OCI-LY3 (cell line): Measurements from ENCODE around the gene SCYL2.
A peak's percentile ranks its signal among the peaks of the same experiment; 100 is the strongest.

ENCODE experiments used
- H2AFZ ChIP-seq: fragments of 200-600, 300-600 bp; shearing (Covaris generic); 2 replicates; pipeline ENCODE4 v1.6.0; 2014; ENCODE audit warnings: antibody characterized with exemption, low read depth, low read length
- H3K27ac ChIP-seq: fragments of 200-600, 300-600 bp; sonication (generic); 2 replicates; pipeline ENCODE4 v1.5.1; 2014; ENCODE audit warnings: mild to moderate bottlenecking, low read length, moderate library complexity, mixed read lengths
- H3K27me3 ChIP-seq: fragments of 200-600, 300-600 bp; sonication (generic); 2 replicates; pipeline ENCODE4 v1.6.1; 2014; ENCODE audit warnings: low read depth, low read length, mixed read lengths
- H3K36me3 ChIP-seq: fragments of 200-600, 300-600 bp; sonication (generic); replicated peaks from 2 replicates; pipeline ENCODE3; 2014; ENCODE audit warnings: low read depth, low read length, mixed read lengths
- H3K4me1 ChIP-seq: fragments of 300-600, 200-600 bp; sonication (generic); 2 replicates; pipeline ENCODE4 v1.6.1; 2014; ENCODE audit warnings: low read length, mixed read lengths
- H3K4me2 ChIP-seq: fragments of 200-600, 300-600 bp; sonication (generic); 2 replicates; pipeline ENCODE4 v1.6.1; 2014; ENCODE audit warnings: low read length, mixed read lengths
- H3K4me3 ChIP-seq: fragments of 300-600, 200-600 bp; sonication (generic); 2 replicates; pipeline ENCODE4 v1.5.1; 2014; ENCODE audit warnings: antibody characterized with exemption, mild to moderate bottlenecking, low read length, moderate library complexity
- H3K79me2 ChIP-seq: fragments of 300-600, 200-600 bp; shearing (Covaris generic); 2 replicates; pipeline ENCODE4 v1.6.1; 2014; ENCODE audit warnings: mild to moderate bottlenecking, low read length, mixed read lengths
- H3K9ac ChIP-seq: fragments of 300-600, 200-600 bp; shearing (Covaris generic); 2 replicates; pipeline ENCODE4 v1.6.0; 2014; ENCODE audit warnings: mild to moderate bottlenecking, low read length, moderate library complexity
- H3K9me3 ChIP-seq: fragments of 200-600, 300-600 bp; shearing (Covaris generic); 2 replicates; pipeline ENCODE4 v1.6.1; 2014; ENCODE audit warnings: low read length, mixed read lengths; ENCODE audit not compliant: insufficient read depth
- H4K20me1 ChIP-seq: fragments of 200-600, 300-600 bp; sonication (generic); 2 replicates; pipeline ENCODE4 v1.6.1; 2016; ENCODE audit warnings: low read length, mixed read lengths; ENCODE audit not compliant: insufficient read depth
- EZH2phosphoT487 ChIP-seq: fragments of 200-600 bp; shearing (Covaris generic); IDR thresholded peaks from 2 replicates; pipeline ENCODE4 v1.6.1; 2018; ENCODE audit warnings: antibody characterized with exemption, mixed run types, low read depth
- TF ChIP-seq, protein P1 (sequence below): fragments of 200-600, 300-600 bp; sonication (generic); IDR thresholded peaks from 2 replicates; pipeline ENCODE4 v1.5.1; 2014; ENCODE audit warnings: antibody characterized with exemption, low read length, low read depth

Gene SCYL2

DNA sequence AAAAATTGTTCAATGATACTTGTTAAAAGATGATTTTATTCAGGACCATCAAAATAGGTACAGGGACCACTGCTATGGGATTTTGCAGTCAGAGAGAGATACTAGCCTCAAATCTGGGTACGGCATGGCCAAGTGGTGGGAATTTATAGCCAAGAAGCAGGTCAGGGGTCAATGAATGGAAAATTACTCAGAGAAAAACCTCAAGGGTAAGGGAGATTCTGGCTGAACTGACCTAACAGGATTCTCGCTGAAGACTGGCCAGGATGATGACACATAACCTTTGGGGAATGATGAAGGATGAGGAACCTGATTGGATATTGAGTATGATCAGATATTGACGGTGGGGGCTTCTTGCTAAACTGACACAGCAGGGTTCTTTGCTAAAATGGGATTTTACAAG lies 32.8 kb upstream of the SCYL2 start:
- Histone ChIP-seq H3K4me3 (no peak overlapping the region), H3K27ac (no peak overlapping the region)

DNA sequence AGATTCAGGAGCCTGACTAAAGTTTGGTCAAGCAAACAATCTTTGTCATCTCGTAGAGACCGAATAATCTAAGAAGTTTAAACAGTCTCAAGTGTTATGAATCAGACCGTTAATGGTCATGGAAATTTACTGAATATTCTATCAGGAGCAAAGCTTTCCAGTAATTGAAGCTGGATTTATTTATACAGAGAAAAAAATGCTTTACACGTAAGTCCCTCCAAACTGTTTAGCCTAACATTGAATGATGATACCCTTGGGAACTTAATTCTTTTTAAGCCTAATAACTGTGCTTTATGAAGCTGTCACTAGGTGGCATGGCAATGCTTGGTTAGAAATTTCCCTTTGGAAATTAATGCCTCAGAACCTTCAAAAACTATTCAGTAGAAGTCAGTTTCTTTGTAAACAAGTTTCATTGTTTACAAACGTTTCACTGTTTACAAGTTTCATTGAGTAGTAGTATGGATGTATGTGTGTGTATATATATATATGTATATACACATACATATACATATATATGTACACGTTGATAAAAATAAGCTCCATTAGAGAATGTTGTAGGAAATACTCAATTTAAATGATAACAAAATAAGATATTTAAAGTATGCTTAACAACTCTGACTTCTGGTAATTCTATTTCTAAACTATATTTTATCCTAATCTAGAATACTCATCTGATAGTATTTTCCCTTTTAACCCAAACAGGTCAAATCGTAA lies 32.2 kb upstream of the SCYL2 start:
- H3K79me2 ChIP-seq, result no peaks in the 10 kb centered on the region
- H3K4me2 ChIP-seq, result no peak overlapping the region
- H3K4me1 ChIP-seq, result no peaks in the 10 kb centered on the region
- no peaks in the 10 kb centered on the region for H4K20me1 ChIP-seq
- no peak overlapping the region for H3K9ac ChIP-seq
- no peak overlapping the region for H3K27ac ChIP-seq
- no peak for TF ChIP-seq EZH2phosphoT487
- TF ChIP-seq, protein P1, sequence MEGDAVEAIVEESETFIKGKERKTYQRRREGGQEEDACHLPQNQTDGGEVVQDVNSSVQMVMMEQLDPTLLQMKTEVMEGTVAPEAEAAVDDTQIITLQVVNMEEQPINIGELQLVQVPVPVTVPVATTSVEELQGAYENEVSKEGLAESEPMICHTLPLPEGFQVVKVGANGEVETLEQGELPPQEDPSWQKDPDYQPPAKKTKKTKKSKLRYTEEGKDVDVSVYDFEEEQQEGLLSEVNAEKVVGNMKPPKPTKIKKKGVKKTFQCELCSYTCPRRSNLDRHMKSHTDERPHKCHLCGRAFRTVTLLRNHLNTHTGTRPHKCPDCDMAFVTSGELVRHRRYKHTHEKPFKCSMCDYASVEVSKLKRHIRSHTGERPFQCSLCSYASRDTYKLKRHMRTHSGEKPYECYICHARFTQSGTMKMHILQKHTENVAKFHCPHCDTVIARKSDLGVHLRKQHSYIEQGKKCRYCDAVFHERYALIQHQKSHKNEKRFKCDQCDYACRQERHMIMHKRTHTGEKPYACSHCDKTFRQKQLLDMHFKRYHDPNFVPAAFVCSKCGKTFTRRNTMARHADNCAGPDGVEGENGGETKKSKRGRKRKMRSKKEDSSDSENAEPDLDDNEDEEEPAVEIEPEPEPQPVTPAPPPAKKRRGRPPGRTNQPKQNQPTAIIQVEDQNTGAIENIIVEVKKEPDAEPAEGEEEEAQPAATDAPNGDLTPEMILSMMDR, result peak; percentile 80
- no peaks in the 10 kb centered on the region for H3K36me3 ChIP-seq
- H3K27me3 ChIP-seq, result no peaks in the 10 kb centered on the region
- no peak overlapping the region for H2AFZ ChIP-seq
- H3K4me3 ChIP-seq, result no peak overlapping the region
- no peaks in the 10 kb centered on the region for H3K9me3 ChIP-seq

More for the DNA sequence above, 32.8 kb upstream of the SCYL2 start:
- no peaks in the 10 kb centered on the region for H3K9me3 ChIP-seq
- no peaks in the 10 kb centered on the region for H3K4me1 ChIP-seq
- H4K20me1 ChIP-seq, result no peaks in the 10 kb centered on the region
- no peak overlapping the region for H2AFZ ChIP-seq
- no peak overlapping the region for H3K9ac ChIP-seq
- no peaks in the 10 kb centered on the region for H3K79me2 ChIP-seq
- TF ChIP-seq, protein P1, result no peak
- TF ChIP-seq EZH2phosphoT487, result no peak
- H3K36me3 ChIP-seq, result no peaks in the 10 kb centered on the region
- no peak overlapping the region for H3K4me2 ChIP-seq
- H3K27me3 ChIP-seq, result no peaks in the 10 kb centered on the region

DNA sequence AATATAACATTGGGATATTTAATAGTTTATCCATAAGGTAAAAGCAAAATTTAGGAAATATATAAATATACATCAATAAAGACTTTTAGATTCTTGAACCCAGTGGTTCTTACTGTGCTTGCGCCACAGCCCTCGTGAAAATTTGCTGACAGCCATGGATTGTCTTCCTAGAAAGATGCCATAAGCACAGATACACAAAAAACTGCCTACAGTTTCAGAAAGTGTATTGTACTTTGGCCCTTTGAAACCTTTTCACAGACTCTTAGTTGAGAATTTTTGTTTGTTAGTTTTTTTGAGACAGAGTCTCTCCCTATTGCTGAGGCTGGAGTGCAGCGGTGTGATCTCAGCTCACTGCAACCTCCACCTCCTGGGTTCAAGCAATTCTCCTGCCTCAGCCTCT lies 28.2 kb upstream of the SCYL2 start:
- H4K20me1 ChIP-seq, result no peaks in the 10 kb centered on the region
- TF ChIP-seq, protein P1, result no peak
- TF ChIP-seq EZH2phosphoT487, result no peak
- H3K9ac ChIP-seq, result no peak overlapping the region
- no peaks in the 10 kb centered on the region for H3K27me3 ChIP-seq
- no peak overlapping the region for H3K4me2 ChIP-seq
- no peaks in the 10 kb centered on the region for H3K36me3 ChIP-seq
- H3K27ac ChIP-seq, result no peak overlapping the region
- no peak overlapping the region for H3K4me3 ChIP-seq
- no peaks in the 10 kb centered on the region for H3K9me3 ChIP-seq
- H3K79me2 ChIP-seq, result no peaks in the 10 kb centered on the region
- no peak overlapping the region for H2AFZ ChIP-seq
- H3K4me1 ChIP-seq, result no peaks in the 10 kb centered on the region

DNA sequence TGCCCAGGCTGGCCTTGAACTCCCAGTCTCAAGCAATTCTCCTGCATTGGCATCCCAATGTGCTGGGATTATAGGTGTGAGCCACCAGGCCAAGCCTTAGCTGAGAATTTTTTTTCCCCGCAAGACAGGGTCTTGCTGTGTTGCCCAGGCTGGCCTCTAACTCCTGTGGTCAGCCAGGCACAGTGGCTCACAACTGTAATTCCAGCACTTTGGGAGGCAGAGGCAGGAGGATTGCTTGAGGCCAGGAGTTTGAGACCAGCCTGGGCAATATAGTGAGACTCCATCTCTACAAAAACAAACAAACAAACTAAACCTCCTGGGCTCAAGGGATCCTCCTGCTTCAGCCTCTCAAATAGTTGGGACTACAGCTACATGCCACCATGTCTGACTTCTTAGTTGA lies 27.4 kb upstream of the SCYL2 start:
- Histone ChIP-seq H3K27ac (no peak overlapping the region), H3K27me3 (no peaks in the 10 kb centered on the region), H3K9ac (no peak overlapping the region), H3K4me3 (no peak overlapping the region), H4K20me1 (no peaks in the 10 kb centered on the region), H3K4me2 (no peak overlapping the region), H3K4me1 (no peaks in the 10 kb centered on the region), H2AFZ (no peak overlapping the region), H3K79me2 (no peaks in the 10 kb centered on the region), H3K9me3 (no peaks in the 10 kb centered on the region), H3K36me3 (no peaks in the 10 kb centered on the region)
- TF ChIP-seq, protein P1, result no peak
- TF ChIP-seq EZH2phosphoT487, result no peak
